ENCODE measurements around the gene B4GALNT3. TPM values are rescaled to one million over a fixed set of nuclear protein-coding genes. Genes with fewer than 3 reads are reported as not detected.

The B4GALNT3 gene
- total and polyA plus RNA-seq, 4 donors = 1.7 to 36.1 (median 13.0) TPM

- no peak for TF ChIP-seq CTCF (IDR thresholded peaks at IDR 0.05; ENCODE audit: control extremely low read depth, extremely low read depth)
- Histone ChIP-seq H3K9me3 (ENCODE audit: control insufficient read depth in 4 of 4, insufficient read depth in 3 of 4, low read length in 3 of 4) (no peaks in the 10 kb centered on the region), H3K4me3 (no peak overlapping the region), H3K27ac (ENCODE audit: low read depth in 1 of 2, low read length in 1 of 2) (no peak overlapping the region), H3K27me3 (ENCODE audit: control insufficient read depth in 3 of 3, insufficient read depth in 3 of 3, low read length in 2 of 3) (no peaks in the 10 kb centered on the region), H3K4me1 (ENCODE audit: control insufficient read depth in 5 of 5, insufficient read depth in 5 of 5, low read length in 5 of 5) (peaks cover 0 to 13% (median 0%) of the 10 kb centered on the region in 5 donors), H3K9ac (ENCODE audit: insufficient read depth in 1 of 2, low read length in 2 of 2) (no peak overlapping the region), H3K36me3 (ENCODE audit: control insufficient read depth in 4 of 4, insufficient read depth in 4 of 4, low read length in 4 of 4) (no peaks in the 10 kb centered on the region)
- no peak for DNase-seq
- WGBS, 2 donors = 68 to 76% methylated on average over 9 of the region's 9 CpGs
- ATAC-seq (ENCODE audit: insufficient read depth, low FRiP score) = no peak
These were observed 85.3 kb downstream of the B4GALNT3 start for GRCh38 chr12:544941-545635.

- no peak for ATAC-seq (ENCODE audit: insufficient read depth, low FRiP score)
- no peak overlapping the region for H3K4me3 ChIP-seq
- WGBS, 2 donors = 71 to 73% methylated on average over 6 of the region's 6 CpGs
- H3K9me3 ChIP-seq (ENCODE audit: control insufficient read depth in 4 of 4, insufficient read depth in 3 of 4, low read length in 3 of 4) = no peaks in the 10 kb centered on the region
- H3K27ac ChIP-seq (ENCODE audit: low read depth in 1 of 2, low read length in 1 of 2) = no peak overlapping the region
- no peaks in the 10 kb centered on the region for H3K36me3 ChIP-seq (ENCODE audit: control insufficient read depth in 4 of 4, insufficient read depth in 4 of 4, low read length in 4 of 4)
- no peak overlapping the region for H3K9ac ChIP-seq (ENCODE audit: insufficient read depth in 1 of 2, low read length in 2 of 2)
- H3K4me1 ChIP-seq (ENCODE audit: control insufficient read depth in 5 of 5, insufficient read depth in 5 of 5, low read length in 5 of 5) = peaks cover 0 to 13% (median 0%) of the 10 kb centered on the region in 5 donors
- DNase-seq = no peak
- no peaks in the 10 kb centered on the region for H3K27me3 ChIP-seq (ENCODE audit: control insufficient read depth in 3 of 3, insufficient read depth in 3 of 3, low read length in 2 of 3)
- TF ChIP-seq CTCF (IDR thresholded peaks at IDR 0.05; ENCODE audit: control extremely low read depth, extremely low read depth) = no peak
These were observed 86.1 kb downstream of the B4GALNT3 start for GRCh38 chr12:545835-546234.

GRCh38 chr12:546265-546919 is 86.7 kb downstream of the B4GALNT3 start:
- DNase-seq (no peak), ATAC-seq (ENCODE audit: insufficient read depth, low FRiP score) (no peak)
- Histone ChIP-seq H3K36me3 (ENCODE audit: control insufficient read depth in 4 of 4, insufficient read depth in 4 of 4, low read length in 4 of 4) (no peaks in the 10 kb centered on the region), H3K9ac (ENCODE audit: insufficient read depth in 1 of 2, low read length in 2 of 2) (no peak overlapping the region), H3K9me3 (ENCODE audit: control insufficient read depth in 4 of 4, insufficient read depth in 3 of 4, low read length in 3 of 4) (no peaks in the 10 kb centered on the region), H3K4me3 (no peak overlapping the region), H3K27ac (ENCODE audit: low read depth in 1 of 2, low read length in 1 of 2) (no peak overlapping the region), H3K4me1 (ENCODE audit: control insufficient read depth in 5 of 5, insufficient read depth in 5 of 5, low read length in 5 of 5) (peaks cover 0 to 13% (median 0%) of the 10 kb centered on the region in 5 donors), H3K27me3 (ENCODE audit: control insufficient read depth in 3 of 3, insufficient read depth in 3 of 3, low read length in 2 of 3) (no peaks in the 10 kb centered on the region)
- TF ChIP-seq CTCF (IDR thresholded peaks at IDR 0.05; ENCODE audit: control extremely low read depth, extremely low read depth) = no peak
- WGBS, 2 donors = 64 to 70% methylated on average over 40 to 41 of the region's 41 CpGs

Measured in lung (tissue), 12 donors.